Dermis blood vessel endothelial cell (primary cell): ENCODE measurements around the gene SFTA2. TPM values are rescaled to one million over a fixed set of nuclear protein-coding genes. Genes with fewer than 3 reads are reported as not detected.
"Not testable (repeated sequence)": the region's sequence is repeated elsewhere in the genome, so short reads cannot be mapped to it uniquely, and the experiment has no call there.

Source experiments
- DNase-seq: peaks from one replicate; pipeline ENCODE4 v3.0.0; 2010
- total RNA-seq: library from RNA; depleted of rRNA; stranded (reverse); fragments of >200 nt; gene quantifications from 2 replicates; pipeline ENCODE4 v1.2.3, GENCODE V29; 2014

The SFTA2 gene
- total RNA-seq: not detected in 2 replicates

DNA sequence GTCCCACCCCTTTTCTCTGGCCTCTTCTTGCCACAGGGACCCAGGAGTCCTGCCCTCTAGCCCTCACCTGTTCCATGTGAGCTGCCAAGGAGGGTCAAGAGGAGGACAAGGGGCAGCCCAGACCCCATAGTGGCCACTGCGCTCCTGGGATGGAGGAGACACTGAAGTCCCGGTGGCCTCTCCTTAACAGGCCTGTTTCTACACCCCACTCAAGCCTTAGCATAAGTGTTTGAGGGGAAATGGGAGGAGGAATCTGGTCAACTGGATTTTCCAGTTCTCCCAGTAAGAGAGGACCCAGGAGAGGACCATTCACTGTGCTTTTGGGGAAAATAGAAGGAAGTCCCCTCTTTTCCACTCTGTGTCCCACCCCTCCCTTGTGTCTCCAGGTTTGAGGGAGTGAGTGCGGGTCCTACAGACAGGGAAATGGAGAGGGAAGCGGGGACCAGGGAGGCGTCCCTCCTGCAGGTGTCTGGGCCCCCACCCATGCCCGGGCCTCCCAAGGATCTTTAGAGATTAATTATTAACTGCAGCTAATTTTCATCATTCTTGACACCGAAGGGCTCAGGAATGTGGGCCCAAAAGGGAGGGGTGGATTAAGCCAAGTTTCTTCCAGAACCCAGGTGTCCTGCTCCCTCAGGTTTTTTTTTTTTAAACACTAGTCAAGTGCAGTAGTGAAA, at the start of gene SFTA2:
Gene SFTA2 (minus strand): TSS at position 202 of the 677 bp plus-strand sequence. CDS start 74 bp downstream, at position 128.
- no peak for DNase-seq

DNA sequence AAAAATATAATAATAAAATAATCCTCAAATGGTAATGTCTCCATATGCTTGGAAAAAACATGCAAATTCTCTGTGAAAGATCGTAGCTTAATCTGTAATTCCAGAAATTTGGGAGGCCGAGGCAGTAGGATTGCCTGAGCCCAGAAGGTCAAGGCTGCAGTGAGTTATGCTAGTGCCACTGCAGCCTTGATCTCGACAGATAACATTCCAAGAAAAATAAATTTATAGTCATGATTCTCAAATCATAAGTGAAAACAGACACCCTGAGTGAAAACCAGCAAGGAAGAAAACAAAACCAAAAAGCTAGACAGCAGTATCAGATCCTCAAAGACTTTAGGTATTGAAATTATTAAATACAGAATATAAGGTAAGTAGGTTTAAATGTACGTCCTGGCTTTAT, 47.7 kb upstream of the SFTA2 start:
- no peak for DNase-seq

- DNase-seq: no peak
Measured at GRCh38 chr6:30979141-30979540, 47.2 kb upstream of the SFTA2 start.

GRCh38 chr6:30974490-30975252, 42.7 kb upstream of the SFTA2 start:
- DNase-seq: no peak

- DNase-seq: no peak
Measured at GRCh38 chr6:30972816-30973215, 40.8 kb upstream of the SFTA2 start.

DNA sequence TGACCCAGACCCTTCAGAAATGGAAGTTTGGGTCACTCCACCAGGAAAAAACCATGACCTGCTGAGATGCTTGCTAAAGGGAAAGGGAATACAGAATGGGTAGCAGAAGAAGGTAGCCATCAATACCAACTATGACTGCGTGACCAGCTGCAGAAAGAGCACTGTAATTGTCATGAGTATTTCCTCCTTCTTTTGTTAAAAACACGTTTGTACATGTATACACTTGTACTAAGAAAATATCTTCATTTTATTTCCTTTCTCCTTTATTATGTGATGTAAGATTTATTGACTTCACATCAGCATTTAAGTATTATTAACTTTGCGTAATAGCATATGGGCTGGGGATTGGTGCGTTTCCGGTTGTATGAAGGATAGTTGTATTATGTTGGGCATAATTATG, 39.0 kb upstream of the SFTA2 start:
- no peak for DNase-seq

- DNase-seq: not testable (repeated sequence)
Measured at GRCh38 chr6:30969171-30969570, 37.2 kb upstream of the SFTA2 start.

DNA sequence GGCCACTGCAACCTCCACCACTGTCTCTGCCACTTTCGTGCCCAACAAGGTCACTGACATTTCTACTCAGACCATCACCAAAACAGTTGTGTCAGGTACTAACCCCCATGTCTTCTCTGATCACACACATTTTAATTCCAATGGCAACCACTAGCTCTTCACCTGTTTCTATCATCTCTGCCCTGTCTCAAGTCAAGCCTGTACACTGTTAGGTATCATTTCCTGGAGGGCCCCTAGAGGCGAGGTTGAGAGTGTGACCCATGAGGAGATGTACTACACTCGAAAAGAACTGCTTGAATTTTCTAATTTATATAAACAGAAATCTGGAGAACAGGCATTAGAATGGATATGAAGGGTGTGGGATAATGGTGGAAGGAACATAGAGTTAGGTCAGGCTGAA, 34.2 kb upstream of the SFTA2 start:
- DNase-seq: no peak

DNA sequence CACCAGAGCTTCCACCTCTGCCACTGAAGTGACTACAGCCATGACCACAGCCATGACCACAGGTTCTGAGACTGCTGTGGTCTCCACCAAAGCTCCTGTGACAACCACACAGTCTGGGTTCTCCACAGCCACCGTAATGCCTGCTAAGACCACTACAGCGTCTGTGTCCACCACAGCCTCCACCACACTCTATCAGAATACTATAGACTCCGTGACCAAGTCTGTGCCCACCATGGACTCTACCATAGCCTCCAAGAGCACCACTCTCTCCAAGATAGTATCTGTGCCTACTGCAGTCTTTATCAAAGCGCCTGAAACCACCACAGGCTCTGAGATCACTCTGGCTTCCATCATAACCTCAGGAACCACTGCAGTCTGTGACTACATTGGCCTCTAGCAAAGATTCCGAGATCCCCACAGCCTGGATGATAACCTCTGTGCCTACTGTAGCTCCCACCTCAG, 33.2 kb upstream of the SFTA2 start:
- DNase-seq: no peak

DNA sequence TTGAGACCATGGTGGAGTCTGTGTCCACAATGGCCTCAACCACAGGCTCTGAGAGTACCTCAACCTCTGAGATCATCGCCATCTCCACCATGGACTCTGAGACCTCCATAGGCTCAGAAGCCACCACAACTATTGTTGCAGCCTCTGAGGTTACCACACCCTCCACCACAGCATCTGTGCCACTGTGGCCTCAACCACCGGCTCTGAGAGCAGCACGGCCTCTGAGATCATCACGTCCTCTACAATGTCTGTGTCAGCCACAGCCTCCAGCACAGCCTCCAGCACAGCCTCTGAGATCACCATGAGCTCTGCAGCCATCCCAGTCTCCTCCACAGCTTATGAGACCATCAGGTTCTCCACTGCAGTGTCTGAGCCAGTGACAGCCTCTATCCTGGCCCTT, 32.1 kb upstream of the SFTA2 start:
- DNase-seq: no peak

- DNase-seq: no peak
Measured at GRCh38 chr6:30963641-30964040, 31.7 kb upstream of the SFTA2 start.

DNA sequence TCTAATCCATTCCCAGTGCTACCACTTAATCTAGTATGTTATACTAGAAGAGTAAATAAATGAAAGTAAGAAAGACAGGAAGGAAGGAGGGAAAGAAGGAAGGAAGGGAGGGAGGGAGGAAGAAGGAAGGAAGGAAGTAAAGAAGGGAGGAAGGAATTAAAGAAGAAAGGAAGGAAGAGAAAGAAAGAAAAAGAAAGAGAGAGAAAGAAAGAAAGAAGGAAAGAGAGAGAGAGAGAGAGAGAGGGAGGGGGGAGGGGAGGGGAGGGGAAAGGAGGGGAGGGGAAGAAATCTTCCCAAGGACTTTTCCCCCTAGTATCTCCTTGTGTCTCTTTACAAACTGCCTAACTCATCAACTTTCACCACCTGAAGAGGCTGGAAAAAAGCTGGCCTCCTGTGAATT, 30.7 kb upstream of the SFTA2 start:
- DNase-seq: no peak

DNA sequence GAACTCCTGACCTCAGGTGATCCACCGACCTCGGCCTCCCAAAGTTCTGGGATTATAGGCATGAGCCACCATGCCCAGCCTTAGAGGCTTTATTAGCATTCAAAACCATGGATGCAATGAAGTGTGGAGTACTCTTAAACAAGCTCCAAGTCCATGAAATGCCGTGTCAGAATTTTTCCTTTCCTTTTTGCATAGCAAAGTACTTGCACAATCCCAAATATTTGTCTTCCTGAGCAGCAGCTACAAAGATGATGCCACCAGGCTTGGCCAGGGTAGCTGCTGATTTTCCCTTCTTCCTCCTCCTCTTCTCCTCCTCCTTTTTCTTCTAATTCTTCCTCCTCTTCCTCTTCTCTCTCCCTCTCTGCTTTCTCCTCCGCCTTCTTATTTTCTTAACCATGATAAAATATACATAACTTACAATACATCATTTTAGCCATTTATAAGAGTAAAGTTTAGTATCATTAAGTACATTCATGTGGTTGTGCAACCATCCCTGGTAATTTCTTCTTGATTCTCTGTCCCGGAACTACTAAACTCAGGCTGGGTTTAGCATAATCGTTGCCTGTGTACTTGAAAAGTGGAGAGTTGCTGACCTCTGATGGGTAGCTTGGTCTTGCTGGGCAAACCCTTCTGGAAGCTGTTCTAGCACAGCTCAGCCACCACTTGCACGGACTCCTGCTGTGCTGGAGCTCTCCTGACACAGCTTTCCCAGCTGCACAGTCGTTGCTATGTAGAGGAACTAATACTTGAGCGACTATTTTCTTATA, 29.1 kb upstream of the SFTA2 start:
- no peak for DNase-seq

GRCh38 chr6:30957716-30958115, 25.7 kb upstream of the SFTA2 start:
- no peak for DNase-seq

GRCh38 chr6:30955367-30956042, 23.5 kb upstream of the SFTA2 start:
- DNase-seq: peak; percentile 9

GRCh38 chr6:30954631-30955366, 22.8 kb upstream of the SFTA2 start:
- DNase-seq: no peak

DNA sequence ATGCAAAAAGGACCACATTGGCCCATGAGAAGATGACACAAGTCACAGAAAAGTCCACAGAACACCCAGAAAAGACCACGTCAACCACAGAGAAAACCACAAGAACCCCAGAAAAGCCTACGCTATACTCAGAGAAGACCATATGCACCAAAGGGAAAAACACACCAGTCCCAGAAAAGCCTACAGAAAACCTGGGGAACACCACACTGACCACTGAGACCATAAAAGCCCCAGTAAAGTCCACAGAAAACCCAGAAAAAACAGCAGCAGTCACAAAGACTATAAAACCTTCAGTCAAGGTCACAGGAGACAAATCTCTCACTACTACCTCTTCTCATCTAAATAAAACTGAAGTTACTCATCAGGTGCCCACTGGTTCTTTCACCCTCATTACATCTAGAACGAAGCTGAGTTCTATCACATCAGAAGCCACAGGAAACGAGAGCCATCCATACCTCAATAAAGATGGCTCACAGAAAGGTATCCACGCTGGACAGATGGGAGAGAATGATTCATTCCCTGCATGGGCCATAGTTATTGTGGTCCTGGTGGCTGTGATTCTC, 20.0 kb upstream of the SFTA2 start:
- DNase-seq: no peak

GRCh38 chr6:30948811-30949210, 16.8 kb upstream of the SFTA2 start:
- DNase-seq: no peak

GRCh38 chr6:30947231-30947630, 15.3 kb upstream of the SFTA2 start:
- no peak for DNase-seq

- no peak for DNase-seq
Measured at GRCh38 chr6:30945281-30945680, 13.3 kb upstream of the SFTA2 start.

GRCh38 chr6:30944051-30944450, 12.1 kb upstream of the SFTA2 start:
- no peak for DNase-seq
